GM18520 (cell line): Measurements from ENCODE around the gene PCDHGB6.
"Not testable (repeated sequence)": the region's sequence is repeated elsewhere in the genome, so short reads cannot be mapped to it uniquely, and the experiment has no call there.

Source experiments
- ATAC-seq: cut with Tn5 transposase; IDR thresholded peaks from one replicate; pipeline ENCODE4 v1.9.1; 2021; ENCODE audit not compliant: unreplicated experiment

Gene PCDHGB6

DNA sequence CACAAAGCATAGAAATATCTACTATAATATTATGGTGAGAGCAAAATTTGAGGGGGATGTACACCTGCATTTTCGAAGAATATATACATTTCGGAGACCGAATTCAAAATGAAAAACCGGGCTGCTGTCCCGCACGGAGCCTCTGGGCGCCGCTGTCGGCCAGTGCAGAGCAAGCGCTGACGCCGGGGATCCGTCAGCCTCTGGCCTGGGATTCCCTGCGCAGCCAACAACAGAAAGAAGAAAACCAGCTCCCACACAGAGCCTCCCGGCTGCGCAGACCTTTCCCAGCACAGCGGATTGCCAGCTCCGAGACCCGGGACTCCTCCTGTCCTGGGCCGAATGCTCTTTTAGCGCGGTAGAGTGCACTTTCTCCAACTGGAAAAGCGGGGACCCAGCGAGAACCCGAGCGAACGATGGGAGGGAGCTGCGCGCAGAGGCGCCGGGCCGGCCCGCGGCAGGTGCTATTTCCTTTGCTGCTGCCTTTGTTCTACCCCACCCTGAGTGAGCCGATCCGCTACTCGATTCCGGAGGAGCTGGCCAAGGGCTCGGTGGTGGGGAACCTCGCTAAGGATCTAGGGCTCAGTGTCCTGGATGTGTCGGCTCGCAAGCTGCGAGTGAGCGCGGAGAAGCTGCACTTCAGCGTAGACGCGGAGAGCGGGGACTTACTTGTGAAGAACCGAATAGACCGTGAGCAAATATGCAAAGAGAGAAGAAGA, at the start of gene PCDHGB6:
Gene PCDHGB6 (plus strand): TSS at position 232 of the 716 bp plus-strand sequence. CDS start 182 bp downstream, at position 414.
- ATAC-seq, result not testable (repeated sequence)

DNA sequence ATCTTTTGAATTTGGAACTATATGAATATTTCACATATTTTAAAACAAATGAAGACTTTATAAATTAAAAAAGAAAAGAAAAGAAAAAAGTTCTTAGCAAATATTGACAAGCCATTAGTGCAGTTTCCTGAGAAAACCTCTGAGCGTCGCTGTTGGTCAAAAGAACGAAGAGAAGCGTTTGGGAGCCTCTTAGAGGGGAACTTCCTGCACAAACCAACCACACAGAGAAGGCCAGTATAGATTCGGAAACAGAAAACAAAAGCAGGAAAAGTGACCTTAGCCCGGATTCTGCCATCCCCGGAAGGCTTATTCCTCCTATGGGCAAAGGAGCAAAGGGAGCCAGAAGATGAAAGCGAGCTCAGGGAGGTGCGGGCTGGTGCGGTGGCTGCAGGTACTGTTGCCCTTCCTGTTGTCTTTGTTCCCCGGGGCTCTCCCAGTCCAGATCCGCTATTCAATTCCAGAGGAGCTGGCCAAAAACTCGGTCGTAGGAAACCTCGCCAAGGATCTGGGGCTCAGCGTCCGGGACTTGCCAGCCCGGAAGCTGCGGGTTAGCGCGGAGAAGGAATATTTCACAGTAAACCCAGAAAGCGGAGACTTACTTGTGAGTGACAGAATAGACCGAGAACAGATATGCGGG, 47.9 kb upstream of the PCDHGB6 start, which contains the start of gene PCDHGB2:
Gene PCDHGB2 (plus strand): TSS at position 205 of the 637 bp plus-strand sequence. CDS start 142 bp downstream, at position 347.
- ATAC-seq, result no peak

DNA sequence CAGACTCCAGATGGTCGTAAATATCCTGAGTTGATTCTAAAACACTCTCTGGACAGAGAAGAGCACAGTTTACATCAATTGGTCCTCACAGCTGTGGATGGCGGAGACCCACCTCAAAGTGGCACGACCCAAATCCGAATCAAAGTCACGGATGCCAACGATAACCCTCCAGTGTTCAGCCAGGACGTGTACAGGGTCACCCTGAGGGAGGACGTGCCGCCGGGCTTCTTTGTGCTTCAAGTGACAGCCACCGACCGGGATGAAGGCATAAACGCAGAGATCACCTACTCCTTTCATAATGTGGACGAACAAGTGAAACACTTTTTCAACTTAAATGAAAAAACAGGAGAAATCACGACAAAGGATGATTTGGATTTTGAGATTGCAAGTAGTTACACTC, 47.1 kb upstream of the PCDHGB6 start:
- ATAC-seq, result no peak

DNA sequence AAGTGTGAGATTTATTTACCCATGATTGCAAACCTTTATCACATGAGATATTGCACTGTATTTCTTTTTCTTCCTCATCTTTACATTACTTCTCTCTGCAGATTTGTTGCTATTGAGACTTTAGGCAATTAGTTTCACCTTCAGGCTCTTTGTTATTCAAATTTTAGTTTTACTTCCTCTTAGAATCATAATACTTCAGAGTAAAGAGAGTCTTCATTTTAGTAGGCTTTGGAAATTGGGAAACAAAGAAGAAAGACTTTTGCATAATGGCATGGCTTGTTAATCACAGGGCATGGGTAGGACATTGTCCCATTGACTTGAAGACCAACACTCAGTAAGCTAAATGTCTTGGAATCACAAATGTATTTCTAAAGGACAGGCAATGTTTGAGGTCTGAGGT, 45.1 kb upstream of the PCDHGB6 start:
- no peak for ATAC-seq

DNA sequence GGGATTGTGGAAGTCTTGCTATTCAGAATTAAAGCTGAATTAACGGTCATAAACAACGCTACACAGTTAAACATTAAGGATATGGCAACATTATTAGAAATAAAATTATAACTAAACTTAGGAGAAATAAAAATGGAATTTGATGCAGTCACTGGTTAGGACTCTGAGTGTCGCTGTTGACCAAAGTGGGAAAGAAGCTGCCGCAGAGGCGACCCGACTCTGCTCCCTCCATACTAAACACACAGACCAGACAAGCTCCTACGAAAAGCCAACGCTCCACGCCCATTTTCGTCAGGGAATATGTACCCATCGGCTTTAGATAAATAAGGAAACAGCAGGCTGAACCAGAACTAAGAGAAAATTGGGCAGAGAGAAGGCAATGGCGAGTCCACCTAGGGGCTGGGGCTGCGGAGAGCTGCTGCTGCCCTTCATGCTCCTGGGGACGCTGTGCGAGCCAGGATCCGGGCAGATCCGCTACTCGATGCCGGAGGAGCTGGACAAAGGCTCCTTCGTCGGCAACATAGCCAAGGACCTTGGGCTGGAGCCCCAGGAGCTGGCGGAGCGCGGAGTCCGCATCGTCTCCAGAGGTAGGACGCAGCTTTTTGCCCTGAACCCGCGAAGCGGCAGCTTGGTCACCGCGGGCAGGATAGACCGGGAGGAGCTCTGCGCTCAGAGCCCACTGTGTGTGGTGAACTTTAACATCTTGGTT, 43.7 kb upstream of the PCDHGB6 start, which contains the start of gene PCDHGA5:
Gene PCDHGA5 (plus strand): TSS at position 211 of the 709 bp plus-strand sequence. CDS start 169 bp downstream, at position 380.
- ATAC-seq, result no peak

DNA sequence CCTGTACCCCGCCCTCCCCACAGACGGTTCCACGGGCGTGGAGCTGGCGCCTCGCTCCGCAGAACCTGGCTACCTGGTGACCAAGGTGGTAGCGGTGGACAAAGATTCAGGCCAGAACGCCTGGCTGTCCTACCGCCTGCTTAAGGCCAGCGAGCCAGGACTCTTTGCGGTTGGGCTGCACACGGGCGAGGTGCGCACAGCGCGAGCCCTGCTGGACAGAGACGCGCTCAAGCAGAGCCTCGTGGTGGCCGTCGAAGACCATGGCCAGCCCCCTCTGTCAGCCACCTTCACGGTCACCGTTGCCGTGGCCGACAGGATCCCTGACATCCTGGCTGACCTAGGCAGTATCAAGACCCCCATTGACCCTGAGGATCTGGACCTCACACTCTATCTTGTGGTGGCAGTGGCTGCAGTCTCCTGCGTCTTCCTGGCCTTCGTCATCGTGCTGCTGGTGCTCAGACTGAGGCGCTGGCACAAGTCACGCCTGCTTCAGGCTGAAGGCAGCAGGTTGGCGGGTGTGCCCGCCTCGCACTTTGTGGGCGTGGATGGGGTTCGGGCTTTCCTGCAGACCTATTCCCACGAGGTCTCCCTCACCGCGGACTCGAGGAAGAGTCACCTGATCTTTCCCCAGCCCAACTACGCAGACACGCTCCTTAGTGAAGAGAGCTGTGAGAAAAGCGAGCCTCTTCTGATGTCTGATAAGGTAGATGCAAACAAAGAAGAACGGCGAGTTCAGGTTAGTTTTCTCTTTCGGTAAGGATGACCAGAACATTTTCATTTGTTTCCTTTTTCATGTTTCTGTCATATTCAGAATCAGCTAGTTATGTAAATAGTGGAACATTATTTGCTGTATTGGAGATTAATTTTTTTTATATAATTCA, 41.6 kb upstream of the PCDHGB6 start:
- ATAC-seq, result no peak

DNA sequence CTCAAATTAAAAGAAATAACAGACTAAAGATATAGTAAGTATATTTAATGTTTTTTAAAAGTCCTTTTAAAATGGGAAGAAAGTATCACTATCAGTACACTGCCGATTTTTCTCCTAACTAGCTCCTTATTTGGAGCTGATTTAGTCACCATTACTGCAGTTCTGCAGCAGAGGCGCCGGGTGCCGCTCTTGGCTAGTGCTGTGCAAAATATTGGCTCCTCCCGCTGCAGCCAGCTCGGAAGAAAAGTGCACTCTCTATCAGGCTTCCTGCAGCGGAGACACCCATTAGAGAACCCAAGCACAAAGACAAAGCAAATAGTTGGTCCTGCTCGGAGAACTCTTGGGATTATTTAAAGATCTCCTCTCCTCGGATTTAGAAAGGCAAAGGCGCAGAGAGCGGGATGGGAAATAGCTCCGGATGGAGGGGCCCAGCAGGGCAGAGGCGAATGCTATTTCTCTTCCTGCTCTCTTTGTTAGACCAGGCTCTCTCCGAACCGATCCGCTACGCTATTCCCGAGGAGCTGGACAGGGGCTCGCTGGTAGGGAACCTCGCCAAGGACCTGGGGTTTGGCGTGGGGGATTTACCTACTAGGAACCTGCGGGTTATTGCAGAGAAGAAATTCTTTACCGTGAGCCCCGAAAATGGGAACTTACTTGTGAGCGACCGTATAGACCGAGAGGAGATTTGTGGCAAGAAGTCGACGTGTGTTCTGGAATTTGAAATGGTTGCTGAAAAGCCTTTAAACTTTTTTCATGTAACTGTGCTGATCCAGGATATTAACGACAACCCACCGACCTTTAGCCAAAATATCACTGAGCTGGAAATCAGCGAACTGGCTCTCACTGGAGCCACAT, 37.6 kb upstream of the PCDHGB6 start, which contains the start of gene PCDHGB3:
Gene PCDHGB3 (plus strand): TSS at position 249 of the 855 bp plus-strand sequence. CDS start 153 bp downstream, at position 402.
- no peak for ATAC-seq

DNA sequence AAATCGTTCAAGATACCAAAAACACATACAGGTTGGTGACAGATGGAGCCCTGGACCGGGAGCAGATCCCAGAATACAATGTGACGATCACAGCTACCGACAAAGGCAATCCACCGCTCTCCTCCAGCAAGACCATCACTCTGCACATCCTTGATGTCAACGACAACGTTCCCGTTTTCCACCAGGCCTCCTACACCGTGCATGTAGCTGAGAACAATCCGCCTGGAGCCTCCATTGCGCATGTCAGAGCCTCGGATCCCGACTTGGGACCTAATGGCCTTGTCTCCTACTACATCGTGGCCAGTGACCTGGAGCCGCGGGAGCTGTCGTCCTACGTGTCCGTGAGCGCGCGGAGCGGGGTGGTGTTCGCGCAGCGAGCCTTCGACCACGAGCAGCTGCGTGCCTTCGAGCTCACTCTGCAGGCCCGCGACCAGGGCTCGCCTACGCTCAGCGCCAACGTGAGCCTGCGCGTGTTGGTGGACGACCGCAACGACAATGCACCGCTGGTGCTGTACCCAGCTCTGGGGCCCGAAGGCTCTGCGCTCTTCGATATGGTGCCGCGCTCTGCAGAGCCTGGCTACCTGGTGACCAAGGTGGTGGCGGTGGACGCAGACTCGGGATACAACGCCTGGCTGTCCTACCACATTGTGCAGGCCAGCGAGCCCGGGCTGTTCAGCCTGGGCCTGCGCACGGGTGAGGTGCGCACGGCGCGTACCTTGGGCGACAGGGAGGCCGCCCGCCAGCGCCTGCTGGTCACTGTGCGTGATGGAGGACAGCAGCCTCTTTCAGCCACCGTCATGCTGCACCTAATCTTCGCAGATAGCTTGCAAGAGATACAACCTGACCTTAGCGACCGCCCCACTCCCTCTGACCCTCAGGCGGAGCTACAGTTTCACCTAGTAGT, 36.0 kb upstream of the PCDHGB6 start:
- no peak for ATAC-seq

DNA sequence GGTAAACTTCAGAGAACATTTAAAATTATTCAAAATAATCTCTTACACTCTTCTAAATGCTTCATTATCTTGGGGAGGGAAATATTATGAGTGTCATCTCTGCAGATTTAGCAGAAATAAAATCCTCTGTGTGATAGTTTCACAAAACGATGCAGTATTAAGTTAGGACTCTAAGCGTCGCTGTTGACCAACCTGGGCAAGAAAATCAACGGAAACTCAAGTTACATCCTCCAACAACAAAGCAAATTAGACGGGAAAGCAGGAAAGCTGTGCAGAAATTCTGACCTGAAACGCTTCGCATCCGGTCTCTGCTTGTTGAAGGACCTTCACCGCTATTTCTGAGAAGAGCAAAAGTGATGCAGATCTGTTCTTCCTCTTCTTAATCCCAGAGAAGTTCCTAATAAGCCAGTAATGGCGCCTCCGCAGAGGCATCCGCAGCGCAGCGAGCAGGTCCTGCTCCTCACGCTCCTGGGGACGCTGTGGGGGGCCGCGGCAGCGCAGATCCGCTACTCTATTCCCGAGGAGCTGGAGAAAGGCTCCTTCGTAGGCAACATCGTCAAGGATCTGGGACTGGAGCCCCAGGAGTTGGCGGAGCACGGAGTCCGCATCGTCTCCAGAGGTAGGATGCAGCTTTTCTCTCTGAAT, 34.0 kb upstream of the PCDHGB6 start, which contains the start of gene PCDHGA6:
Gene PCDHGA6 (plus strand): TSS at position 219 of the 645 bp plus-strand sequence. CDS start 193 bp downstream, at position 412.
- ATAC-seq, result no peak

DNA sequence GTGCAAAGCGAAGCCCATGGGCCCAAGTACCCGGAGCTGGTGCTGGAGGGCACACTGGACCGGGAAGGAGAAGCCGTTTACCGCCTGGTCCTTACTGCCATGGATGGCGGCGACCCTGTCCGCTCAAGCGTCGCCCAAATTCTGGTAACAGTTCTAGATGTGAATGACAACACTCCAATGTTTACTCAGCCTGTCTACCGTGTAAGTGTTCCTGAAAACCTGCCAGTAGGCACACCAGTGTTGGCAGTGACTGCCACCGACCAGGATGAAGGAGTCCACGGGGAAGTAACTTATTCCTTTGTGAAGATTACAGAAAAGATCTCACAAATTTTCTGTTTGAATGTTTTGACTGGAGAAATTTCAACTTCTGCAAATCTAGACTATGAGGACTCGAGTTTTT, 33.2 kb upstream of the PCDHGB6 start:
- ATAC-seq, result no peak

DNA sequence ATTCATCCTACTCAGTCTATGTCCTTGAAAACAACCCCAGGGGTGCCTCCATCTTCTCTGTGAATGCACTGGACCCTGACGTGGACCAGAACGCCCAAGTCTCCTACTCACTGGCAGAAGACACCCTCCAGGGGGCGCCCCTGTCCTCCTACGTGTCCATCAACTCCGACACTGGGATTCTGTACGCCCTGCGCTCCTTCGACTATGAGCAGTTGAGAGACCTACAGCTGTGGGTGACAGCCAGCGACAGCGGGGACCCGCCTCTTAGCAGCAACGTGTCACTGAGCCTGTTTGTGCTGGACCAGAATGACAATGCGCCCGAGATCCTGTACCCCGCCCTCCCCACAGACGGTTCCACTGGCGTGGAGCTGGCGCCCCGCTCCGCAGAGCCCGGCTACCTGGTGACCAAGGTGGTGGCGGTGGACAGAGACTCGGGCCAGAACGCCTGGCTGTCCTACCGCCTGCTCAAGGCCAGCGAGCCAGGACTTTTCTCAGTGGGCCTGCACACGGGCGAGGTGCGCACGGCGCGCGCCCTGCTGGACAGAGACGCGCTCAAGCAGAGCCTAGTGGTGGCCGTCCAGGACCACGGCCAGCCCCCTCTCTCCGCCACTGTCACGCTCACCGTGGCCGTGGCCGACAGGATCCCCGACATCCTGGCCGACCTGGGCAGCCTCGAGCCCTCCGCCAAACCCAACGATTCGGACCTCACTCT, 32.2 kb upstream of the PCDHGB6 start:
- not testable (repeated sequence) for ATAC-seq

DNA sequence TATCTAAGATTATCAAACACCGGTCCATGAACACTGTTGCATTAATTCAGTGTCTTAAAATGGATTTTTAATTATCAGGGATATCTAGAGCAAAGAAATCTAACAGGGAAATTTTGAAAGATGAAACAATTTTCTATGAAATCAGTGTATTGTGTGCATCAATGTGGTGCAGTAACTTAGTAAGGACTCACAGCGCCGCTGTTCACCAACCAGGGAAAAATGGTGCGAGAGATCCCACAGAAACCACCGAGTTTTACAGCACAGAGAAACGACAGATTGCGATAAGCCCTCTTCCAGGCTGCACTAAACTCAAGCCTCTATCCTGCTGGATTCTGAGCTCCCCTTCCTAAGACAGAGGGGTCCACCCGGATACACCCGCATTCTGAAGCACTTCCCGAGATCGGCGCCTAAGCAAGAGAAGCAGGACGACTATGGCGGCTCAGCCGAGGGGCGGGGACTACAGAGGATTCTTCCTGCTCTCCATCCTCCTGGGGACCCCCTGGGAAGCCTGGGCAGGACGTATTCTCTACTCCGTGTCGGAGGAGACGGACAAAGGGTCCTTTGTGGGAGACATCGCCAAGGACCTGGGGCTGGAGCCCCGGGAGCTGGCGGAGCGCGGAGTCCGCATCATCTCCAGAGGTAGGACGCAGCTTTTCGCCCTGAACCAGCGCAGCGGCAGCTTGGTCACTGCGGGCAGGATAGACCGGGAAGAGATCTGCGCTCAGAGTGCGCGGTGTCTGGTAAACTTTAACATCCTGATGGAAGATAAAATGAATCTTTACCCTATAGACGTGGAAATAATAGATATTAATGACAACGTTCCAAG, 25.1 kb upstream of the PCDHGB6 start, which contains the start of gene PCDHGA7:
Gene PCDHGA7 (plus strand): TSS at position 274 of the 826 bp plus-strand sequence. CDS start 158 bp downstream, at position 432.
- ATAC-seq, result no peak

DNA sequence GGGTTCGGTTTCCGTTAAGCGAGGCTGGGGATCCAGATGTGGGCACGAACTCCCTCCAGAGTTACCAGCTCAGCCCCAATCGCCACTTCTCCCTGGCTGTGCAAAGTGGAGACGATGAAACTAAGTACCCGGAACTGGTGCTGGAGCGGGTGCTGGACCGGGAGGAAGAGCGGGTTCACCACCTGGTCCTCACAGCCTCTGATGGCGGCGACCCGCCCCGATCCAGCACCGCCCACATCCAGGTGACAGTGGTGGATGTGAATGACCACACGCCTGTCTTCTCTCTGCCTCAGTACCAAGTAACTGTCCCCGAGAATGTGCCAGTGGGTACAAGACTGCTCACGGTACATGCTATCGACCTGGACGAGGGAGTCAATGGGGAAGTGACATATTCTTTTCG, 24.5 kb upstream of the PCDHGB6 start:
- ATAC-seq, result no peak

DNA sequence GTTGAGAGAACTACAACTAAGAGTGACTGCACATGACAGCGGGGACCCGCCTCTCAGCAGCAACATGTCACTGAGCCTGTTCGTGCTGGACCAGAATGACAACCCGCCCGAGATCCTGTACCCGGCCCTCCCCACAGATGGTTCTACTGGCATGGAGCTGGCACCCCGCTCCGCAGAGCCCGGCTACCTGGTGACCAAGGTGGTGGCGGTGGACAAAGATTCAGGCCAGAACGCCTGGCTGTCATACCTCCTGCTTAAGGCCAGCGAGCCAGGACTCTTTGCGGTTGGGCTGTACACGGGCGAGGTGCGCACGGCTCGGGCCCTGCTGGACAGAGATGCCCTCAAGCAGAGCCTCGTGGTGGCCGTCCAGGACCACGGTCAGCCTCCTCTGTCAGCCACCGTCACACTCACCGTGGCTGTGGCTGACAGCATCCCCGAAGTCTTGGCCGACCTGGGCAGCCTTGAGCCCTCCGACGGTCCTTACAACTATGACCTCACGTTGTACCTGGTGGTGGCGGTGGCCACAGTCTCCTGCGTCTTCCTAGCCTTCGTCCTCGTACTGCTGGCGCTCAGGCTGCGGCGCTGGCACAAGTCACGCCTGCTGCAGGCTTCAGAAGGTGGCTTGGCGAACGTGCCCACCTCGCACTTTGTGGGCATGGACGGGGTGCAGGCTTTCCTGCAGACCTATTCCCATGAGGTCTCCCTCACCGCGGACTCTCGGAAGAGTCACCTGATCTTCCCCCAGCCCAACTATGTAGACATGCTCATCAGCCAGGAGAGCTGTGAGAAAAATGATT, 23.2 kb upstream of the PCDHGB6 start:
- no peak for ATAC-seq

DNA sequence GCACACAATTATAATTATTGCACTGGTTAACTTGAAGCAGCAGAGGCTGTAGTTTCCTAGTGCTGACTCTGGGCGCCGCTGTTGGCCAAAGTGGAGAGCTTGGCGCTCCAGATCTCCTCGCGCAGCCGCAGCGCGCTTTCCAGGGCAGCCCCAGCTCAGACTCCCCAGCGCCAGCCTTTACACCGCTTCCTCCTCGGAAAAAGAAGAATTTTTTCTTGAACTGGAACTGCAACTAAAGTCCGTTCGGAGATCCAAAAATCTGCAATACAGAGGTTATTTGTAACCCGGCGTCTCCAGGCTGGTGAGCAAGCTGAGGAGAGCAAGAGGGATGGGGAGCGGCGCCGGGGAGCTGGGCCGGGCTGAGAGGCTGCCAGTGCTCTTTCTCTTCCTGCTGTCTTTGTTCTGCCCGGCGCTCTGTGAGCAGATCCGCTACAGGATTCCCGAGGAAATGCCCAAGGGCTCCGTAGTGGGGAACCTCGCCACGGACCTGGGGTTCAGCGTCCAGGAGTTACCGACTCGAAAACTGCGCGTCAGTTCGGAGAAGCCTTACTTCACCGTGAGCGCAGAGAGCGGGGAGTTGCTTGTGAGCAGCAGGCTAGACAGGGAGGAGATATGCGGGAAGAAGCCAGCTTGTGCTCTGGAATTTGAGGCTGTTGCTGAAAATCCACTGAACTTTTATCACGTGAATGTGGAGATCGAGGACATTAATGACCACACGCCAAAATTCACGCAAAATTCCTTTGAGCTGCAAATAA, 20.1 kb upstream of the PCDHGB6 start, which contains the start of gene PCDHGB4:
Gene PCDHGB4 (plus strand): TSS at position 142 of the 755 bp plus-strand sequence. CDS start 187 bp downstream, at position 329.
- not testable (repeated sequence) for ATAC-seq
